Measurements from ENCODE around the gene ZNF677.

DNA sequence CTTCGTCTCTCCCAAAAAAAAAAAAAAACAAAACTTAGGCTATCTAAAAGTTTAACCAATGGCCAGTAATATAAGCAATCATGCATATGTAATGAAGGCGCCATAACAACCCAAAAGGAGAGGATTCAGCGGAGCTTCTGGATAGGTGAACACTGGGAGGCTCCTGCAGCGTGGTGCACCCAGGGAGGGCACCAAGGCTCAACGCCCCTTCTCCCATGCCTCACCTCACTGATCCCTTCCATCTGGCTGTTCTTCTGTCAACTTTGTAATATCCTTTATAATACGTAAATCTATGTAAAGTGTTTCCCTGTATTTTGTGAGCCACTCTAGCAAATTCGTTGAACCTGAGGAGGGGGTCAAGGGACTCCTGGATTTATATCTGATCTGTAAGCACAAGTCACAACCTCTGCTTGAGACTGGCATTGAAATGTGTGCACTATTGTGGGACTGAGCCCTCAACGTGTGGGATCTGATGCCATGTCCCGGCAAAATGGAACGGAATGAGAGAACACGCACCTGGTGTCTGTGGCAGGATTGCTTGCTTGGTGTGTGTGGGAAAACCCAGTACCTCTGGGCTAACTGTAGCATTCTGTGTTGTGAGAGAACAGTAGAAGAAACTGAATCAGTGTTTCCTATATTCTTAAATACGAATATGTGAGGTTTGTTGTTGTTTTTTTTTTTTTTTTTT, 61.0 kb downstream of the ZNF677 start:
- TF ChIP-seq, protein P1, sequence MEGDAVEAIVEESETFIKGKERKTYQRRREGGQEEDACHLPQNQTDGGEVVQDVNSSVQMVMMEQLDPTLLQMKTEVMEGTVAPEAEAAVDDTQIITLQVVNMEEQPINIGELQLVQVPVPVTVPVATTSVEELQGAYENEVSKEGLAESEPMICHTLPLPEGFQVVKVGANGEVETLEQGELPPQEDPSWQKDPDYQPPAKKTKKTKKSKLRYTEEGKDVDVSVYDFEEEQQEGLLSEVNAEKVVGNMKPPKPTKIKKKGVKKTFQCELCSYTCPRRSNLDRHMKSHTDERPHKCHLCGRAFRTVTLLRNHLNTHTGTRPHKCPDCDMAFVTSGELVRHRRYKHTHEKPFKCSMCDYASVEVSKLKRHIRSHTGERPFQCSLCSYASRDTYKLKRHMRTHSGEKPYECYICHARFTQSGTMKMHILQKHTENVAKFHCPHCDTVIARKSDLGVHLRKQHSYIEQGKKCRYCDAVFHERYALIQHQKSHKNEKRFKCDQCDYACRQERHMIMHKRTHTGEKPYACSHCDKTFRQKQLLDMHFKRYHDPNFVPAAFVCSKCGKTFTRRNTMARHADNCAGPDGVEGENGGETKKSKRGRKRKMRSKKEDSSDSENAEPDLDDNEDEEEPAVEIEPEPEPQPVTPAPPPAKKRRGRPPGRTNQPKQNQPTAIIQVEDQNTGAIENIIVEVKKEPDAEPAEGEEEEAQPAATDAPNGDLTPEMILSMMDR (IDR thresholded peaks at IDR 0.05; ENCODE audit: poor library complexity): no peak
- TF ChIP-seq EZH2 (IDR thresholded peaks at IDR 0.05; ENCODE audit: borderline replicate concordance): no peak
- TF ChIP-seq EZH2phosphoT487 (IDR thresholded peaks at IDR 0.05; ENCODE audit: low read depth, severe bottlenecking, unreplicated experiment): no peak
